IPS-15b (cell line): ENCODE measurements around the gene SH3PXD2B.

ENCODE experiments used
- H3K27me3 ChIP-seq: one replicate; pipeline ENCODE4 v1.6.1; 2013; ENCODE audit warnings: low read length; ENCODE audit not compliant: control insufficient read depth, insufficient read depth
- H3K36me3 ChIP-seq: one replicate; pipeline ENCODE4 v1.6.1; 2013; ENCODE audit warnings: low read length; ENCODE audit not compliant: control insufficient read depth, insufficient read depth
- H3K4me1 ChIP-seq: one replicate; pipeline ENCODE4 v1.6.1; 2013; ENCODE audit warnings: mild to moderate bottlenecking, low read length; ENCODE audit not compliant: control insufficient read depth, insufficient read depth
- H3K4me3 ChIP-seq: one replicate; pipeline ENCODE4 v1.5.1; 2013; ENCODE audit warnings: low read depth, low read length
- H3K9ac ChIP-seq: one replicate; pipeline ENCODE4 v1.6.1; 2013; ENCODE audit warnings: low read depth, mild to moderate bottlenecking, low read length
- H3K9me3 ChIP-seq: one replicate; pipeline ENCODE4 v1.6.1; 2013; ENCODE audit warnings: mild to moderate bottlenecking, low read length; ENCODE audit not compliant: control insufficient read depth, insufficient read depth

The SH3PXD2B gene

GRCh38 chr5:172454358-172455086, at the start of gene SH3PXD2B:
TSS of gene SH3PXD2B (minus strand) at chr5:172454525. CDS start at chr5:172454352, 173 bp downstream.
- Histone ChIP-seq H3K4me1 (peaks cover 19% of the 10 kb centered on the region), H3K36me3 (no peaks in the 10 kb centered on the region), H3K4me3 (peak within 1 kb of the TSS; percentile 88), H3K27me3 (peaks cover 2% of the 10 kb centered on the region), H3K9ac (peak within 1 kb of the TSS; percentile 83), H3K9me3 (no peaks in the 10 kb centered on the region)

- H3K9me3 ChIP-seq = no peaks in the 10 kb centered on the region
- peaks cover 4% of the 10 kb centered on the region for H3K4me1 ChIP-seq
- no peak overlapping the region for H3K9ac ChIP-seq
Measured at GRCh38 chr5:172502969-172503368, 48.6 kb upstream of the SH3PXD2B start.

GRCh38 chr5:172502410-172502809, 48.1 kb upstream of the SH3PXD2B start:
- Histone ChIP-seq H3K9ac (no peak overlapping the region), H3K36me3 (no peaks in the 10 kb centered on the region), H3K4me3 (no peak overlapping the region), H3K9me3 (no peaks in the 10 kb centered on the region), H3K27me3 (no peaks in the 10 kb centered on the region), H3K4me1 (peaks cover 4% of the 10 kb centered on the region)

More at GRCh38 chr5:172502969-172503368, 48.6 kb upstream of the SH3PXD2B start:
- H3K4me3 ChIP-seq = no peak overlapping the region
- H3K36me3 ChIP-seq = no peaks in the 10 kb centered on the region
- H3K27me3 ChIP-seq = no peaks in the 10 kb centered on the region

- peaks cover 4% of the 10 kb centered on the region for H3K4me1 ChIP-seq
- no peak overlapping the region for H3K9ac ChIP-seq
- no peak overlapping the region for H3K4me3 ChIP-seq
- H3K36me3 ChIP-seq = no peaks in the 10 kb centered on the region
- no peaks in the 10 kb centered on the region for H3K27me3 ChIP-seq
- H3K9me3 ChIP-seq = no peaks in the 10 kb centered on the region
Measured at GRCh38 chr5:172501708-172502320, 47.5 kb upstream of the SH3PXD2B start.

GRCh38 chr5:172499287-172499686, 45.0 kb upstream of the SH3PXD2B start:
- Histone ChIP-seq H3K36me3 (no peaks in the 10 kb centered on the region), H3K4me3 (no peak overlapping the region), H3K27me3 (no peaks in the 10 kb centered on the region), H3K4me1 (no peaks in the 10 kb centered on the region), H3K9me3 (no peaks in the 10 kb centered on the region), H3K9ac (no peak overlapping the region)

GRCh38 chr5:172498431-172499129, 44.3 kb upstream of the SH3PXD2B start:
- H3K4me3 ChIP-seq = no peak overlapping the region
- H3K36me3 ChIP-seq = no peaks in the 10 kb centered on the region
- H3K27me3 ChIP-seq = no peaks in the 10 kb centered on the region
- no peak overlapping the region for H3K9ac ChIP-seq
- H3K4me1 ChIP-seq = no peaks in the 10 kb centered on the region
- no peaks in the 10 kb centered on the region for H3K9me3 ChIP-seq

GRCh38 chr5:172497591-172498255, 43.4 kb upstream of the SH3PXD2B start:
- Histone ChIP-seq H3K27me3 (no peaks in the 10 kb centered on the region), H3K4me1 (no peaks in the 10 kb centered on the region), H3K36me3 (no peaks in the 10 kb centered on the region), H3K9me3 (no peaks in the 10 kb centered on the region), H3K4me3 (no peak overlapping the region), H3K9ac (no peak overlapping the region)

GRCh38 chr5:172496671-172497371, 42.5 kb upstream of the SH3PXD2B start:
- Histone ChIP-seq H3K9ac (no peak overlapping the region), H3K9me3 (no peaks in the 10 kb centered on the region), H3K4me1 (no peaks in the 10 kb centered on the region), H3K4me3 (no peak overlapping the region), H3K36me3 (no peaks in the 10 kb centered on the region), H3K27me3 (no peaks in the 10 kb centered on the region)

GRCh38 chr5:172494630-172495505, 40.5 kb upstream of the SH3PXD2B start:
- Histone ChIP-seq H3K36me3 (no peaks in the 10 kb centered on the region), H3K4me1 (no peaks in the 10 kb centered on the region), H3K9ac (no peak overlapping the region), H3K9me3 (no peaks in the 10 kb centered on the region), H3K27me3 (no peaks in the 10 kb centered on the region), H3K4me3 (no peak overlapping the region)

GRCh38 chr5:172493906-172494305, 39.6 kb upstream of the SH3PXD2B start:
- Histone ChIP-seq H3K4me1 (no peaks in the 10 kb centered on the region), H3K9me3 (no peaks in the 10 kb centered on the region), H3K4me3 (no peak overlapping the region), H3K27me3 (no peaks in the 10 kb centered on the region), H3K9ac (no peak overlapping the region), H3K36me3 (no peaks in the 10 kb centered on the region)
